Esophagus muscularis mucosa (tissue), 3 donors: ENCODE results near the gene KSR1.

Experiments
- CTCF ChIP-seq, 3 experiments: fragments of 200-600 bp in 2 of 3; fragments of 450-650 bp in 1 of 3; sonication (generic) in 2 of 3; IDR thresholded peaks; one replicate each; pipeline ENCODE4 v1.5.1; 2017 to 2019; ENCODE audit warnings: antibody characterized with exemption in 3 of 3, mild to moderate bottlenecking in 2 of 3, moderate library complexity in 1 of 3
- POLR2A ChIP-seq: fragments of 450-650 bp; IDR thresholded peaks from one replicate; pipeline ENCODE4 v1.6.1; 2017; ENCODE audit warnings: antibody characterized with exemption, moderate library complexity, mild to moderate bottlenecking, low read depth

GRCh38 chr17:27623614-27624013 is 167.4 kb downstream of the KSR1 start:
- TF ChIP-seq CTCF (IDR thresholded peaks at IDR 0.05) (no peak), POLR2A (no peak)
